PFSK-1 (cell line): Measurements from ENCODE around the gene SVOPL.

Experiments used
- POLR2AphosphoS5 ChIP-seq: IDR thresholded peaks from 2 replicates; pipeline ENCODE4 v1.6.1; 2012; ENCODE audit warnings: low read depth, mild to moderate bottlenecking, control low read depth, low read length, moderate library complexity
- SIN3A ChIP-seq: IDR thresholded peaks from 2 replicates; pipeline ENCODE4 v1.6.1; 2012; ENCODE audit warnings: mild to moderate bottlenecking, low read length, moderate library complexity, borderline replicate concordance; ENCODE audit not compliant: insufficient read depth
- TAF1 ChIP-seq: IDR thresholded peaks from 2 replicates; pipeline ENCODE4 v1.6.1; 2012; ENCODE audit warnings: low read length, control low read depth, borderline replicate concordance; ENCODE audit not compliant: insufficient read depth
- TF ChIP-seq, protein P1 (sequence below), 2 experiments: IDR thresholded peaks; 2 replicates each; pipeline versions ENCODE4 v1.6.1 to v1.8.0; 2011 to 2012; ENCODE audit warnings: low read depth in 2 of 2, low read length in 2 of 2, control low read depth in 1 of 2, inconsistent platforms in 1 of 2, mild to moderate bottlenecking in 1 of 2, moderate library complexity in 1 of 2; ENCODE audit not compliant: insufficient read depth in 1 of 2

DNA sequence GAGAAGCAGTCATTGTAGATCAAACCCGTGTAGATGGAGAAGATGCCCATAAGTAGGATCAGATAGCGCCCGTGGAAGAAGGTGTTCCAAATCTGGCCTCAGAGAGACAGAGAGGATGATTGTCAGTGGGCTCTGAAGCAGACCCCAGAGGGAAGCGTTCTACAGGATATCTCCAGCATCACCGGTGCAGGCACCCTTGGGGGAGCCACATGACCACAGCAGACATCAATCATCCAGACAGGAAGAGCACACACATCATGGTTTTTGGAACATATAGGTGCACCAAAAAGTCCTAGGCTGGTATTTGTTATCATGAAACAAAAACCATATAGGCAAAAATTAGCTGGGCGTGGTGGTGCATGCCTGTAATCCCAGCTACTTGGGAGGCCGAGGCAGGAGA lies 44.0 kb upstream of the SVOPL start:
- TF ChIP-seq, protein P1, sequence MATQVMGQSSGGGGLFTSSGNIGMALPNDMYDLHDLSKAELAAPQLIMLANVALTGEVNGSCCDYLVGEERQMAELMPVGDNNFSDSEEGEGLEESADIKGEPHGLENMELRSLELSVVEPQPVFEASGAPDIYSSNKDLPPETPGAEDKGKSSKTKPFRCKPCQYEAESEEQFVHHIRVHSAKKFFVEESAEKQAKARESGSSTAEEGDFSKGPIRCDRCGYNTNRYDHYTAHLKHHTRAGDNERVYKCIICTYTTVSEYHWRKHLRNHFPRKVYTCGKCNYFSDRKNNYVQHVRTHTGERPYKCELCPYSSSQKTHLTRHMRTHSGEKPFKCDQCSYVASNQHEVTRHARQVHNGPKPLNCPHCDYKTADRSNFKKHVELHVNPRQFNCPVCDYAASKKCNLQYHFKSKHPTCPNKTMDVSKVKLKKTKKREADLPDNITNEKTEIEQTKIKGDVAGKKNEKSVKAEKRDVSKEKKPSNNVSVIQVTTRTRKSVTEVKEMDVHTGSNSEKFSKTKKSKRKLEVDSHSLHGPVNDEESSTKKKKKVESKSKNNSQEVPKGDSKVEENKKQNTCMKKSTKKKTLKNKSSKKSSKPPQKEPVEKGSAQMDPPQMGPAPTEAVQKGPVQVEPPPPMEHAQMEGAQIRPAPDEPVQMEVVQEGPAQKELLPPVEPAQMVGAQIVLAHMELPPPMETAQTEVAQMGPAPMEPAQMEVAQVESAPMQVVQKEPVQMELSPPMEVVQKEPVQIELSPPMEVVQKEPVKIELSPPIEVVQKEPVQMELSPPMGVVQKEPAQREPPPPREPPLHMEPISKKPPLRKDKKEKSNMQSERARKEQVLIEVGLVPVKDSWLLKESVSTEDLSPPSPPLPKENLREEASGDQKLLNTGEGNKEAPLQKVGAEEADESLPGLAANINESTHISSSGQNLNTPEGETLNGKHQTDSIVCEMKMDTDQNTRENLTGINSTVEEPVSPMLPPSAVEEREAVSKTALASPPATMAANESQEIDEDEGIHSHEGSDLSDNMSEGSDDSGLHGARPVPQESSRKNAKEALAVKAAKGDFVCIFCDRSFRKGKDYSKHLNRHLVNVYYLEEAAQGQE (IDR thresholded peaks at IDR 0.05; ENCODE audit: insufficient read depth in 1 of 2, low read depth in 2 of 2, low read length in 2 of 2) = no peak
- no peak for TF ChIP-seq POLR2AphosphoS5
- no peak for TF ChIP-seq TAF1
- TF ChIP-seq SIN3A = no peak
